ENCODE data around the gene SLC16A14. TPM values are rescaled to one million over a fixed set of nuclear protein-coding genes. Genes with fewer than 3 reads are reported as not detected.

The SLC16A14 gene
- 3.3 and 4.1 TPM in 2 replicates for total RNA-seq

GRCh38 chr2:230068651-230069055 lies at the start of gene SLC16A14:
TSS of gene SLC16A14 (minus strand) at chr2:230068924. CDS start at chr2:230059352, 9,572 bp downstream.

Other genes starting within 250 kb of the SLC16A14 start
- 213 and 259 TPM in 2 replicates for gene TRIP12, start 146.9 kb downstream of the SLC16A14 start, total RNA-seq
- gene FBXO36, start 146.4 kb downstream of the SLC16A14 start, total RNA-seq: 2.3 and 3.8 TPM in 2 replicates
- gene SP110, start 151.1 kb upstream of the SLC16A14 start, total RNA-seq: 2.7 and 2.9 TPM in 2 replicates
- under 0.01 and 0.14 TPM in 2 replicates for gene SP140, start 156.8 kb upstream of the SLC16A14 start, total RNA-seq